ENCODE measurements around the gene FAM200C.

FAM200C gene

DNA sequence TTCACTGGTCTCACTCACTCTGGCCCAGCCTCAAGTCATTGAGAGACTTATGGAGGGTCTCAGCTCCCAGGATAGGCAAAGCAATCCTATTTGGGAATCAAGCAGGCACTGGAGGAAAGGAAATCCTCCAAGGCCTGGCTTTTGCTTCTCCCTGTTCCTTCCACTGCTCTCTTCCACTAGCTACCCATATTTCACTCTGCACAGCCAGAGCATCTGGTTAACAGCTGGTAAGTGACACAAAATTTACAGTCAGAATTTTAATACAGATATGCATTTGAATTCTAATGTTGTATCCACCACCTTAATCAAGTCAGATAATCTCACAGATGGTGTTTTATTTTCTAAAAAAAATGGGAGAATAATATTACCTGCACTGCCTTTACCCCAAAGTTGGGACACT lies 28.6 kb downstream of the FAM200C start:
- Histone ChIP-seq H3K27ac (no peak overlapping the region), H4K20me1 (ENCODE audit: insufficient read depth) (no peaks in the 10 kb centered on the region), H3K4me1 (ENCODE audit: low read depth, poor library complexity, severe bottlenecking) (no peaks in the 10 kb centered on the region), H3K36me3 (ENCODE audit: insufficient read depth) (no peaks in the 10 kb centered on the region), H2AFZ (ENCODE audit: low read depth) (no peak overlapping the region), H3K27me3 (ENCODE audit: insufficient read depth, low read depth) (no peaks in the 10 kb centered on the region), H3K9ac (no peak overlapping the region), H3K4me3 (IDR thresholded peaks at IDR 0.05; ENCODE audit: insufficient read depth, low read depth, low read length) (no peak overlapping the region), H3K79me2 (ENCODE audit: insufficient read depth, low read depth) (no peaks in the 10 kb centered on the region), H3K4me2 (no peak overlapping the region)
- TF ChIP-seq, protein P1, sequence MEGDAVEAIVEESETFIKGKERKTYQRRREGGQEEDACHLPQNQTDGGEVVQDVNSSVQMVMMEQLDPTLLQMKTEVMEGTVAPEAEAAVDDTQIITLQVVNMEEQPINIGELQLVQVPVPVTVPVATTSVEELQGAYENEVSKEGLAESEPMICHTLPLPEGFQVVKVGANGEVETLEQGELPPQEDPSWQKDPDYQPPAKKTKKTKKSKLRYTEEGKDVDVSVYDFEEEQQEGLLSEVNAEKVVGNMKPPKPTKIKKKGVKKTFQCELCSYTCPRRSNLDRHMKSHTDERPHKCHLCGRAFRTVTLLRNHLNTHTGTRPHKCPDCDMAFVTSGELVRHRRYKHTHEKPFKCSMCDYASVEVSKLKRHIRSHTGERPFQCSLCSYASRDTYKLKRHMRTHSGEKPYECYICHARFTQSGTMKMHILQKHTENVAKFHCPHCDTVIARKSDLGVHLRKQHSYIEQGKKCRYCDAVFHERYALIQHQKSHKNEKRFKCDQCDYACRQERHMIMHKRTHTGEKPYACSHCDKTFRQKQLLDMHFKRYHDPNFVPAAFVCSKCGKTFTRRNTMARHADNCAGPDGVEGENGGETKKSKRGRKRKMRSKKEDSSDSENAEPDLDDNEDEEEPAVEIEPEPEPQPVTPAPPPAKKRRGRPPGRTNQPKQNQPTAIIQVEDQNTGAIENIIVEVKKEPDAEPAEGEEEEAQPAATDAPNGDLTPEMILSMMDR (conservative IDR thresholded peaks at IDR 0.05; ENCODE audit: low read depth, low read length), result no peak

DNA sequence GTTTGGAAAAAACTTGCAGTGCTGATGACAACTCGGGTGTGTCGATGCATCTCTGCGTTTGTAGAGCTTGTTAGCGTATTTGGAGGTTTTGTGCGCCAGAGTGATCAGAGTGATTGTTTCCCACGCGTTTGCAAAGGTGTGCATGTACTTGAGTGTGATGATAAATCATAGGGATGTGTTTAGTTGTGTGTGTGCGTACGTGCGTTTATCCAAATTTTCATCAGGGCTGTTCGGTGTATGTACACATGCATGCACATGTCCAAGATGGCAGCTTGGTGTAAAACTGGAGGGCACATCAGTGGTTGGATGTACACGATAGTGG lies 29.2 kb downstream of the FAM200C start:
- no peaks in the 10 kb centered on the region for H4K20me1 ChIP-seq (ENCODE audit: insufficient read depth)
- no peak overlapping the region for H3K27ac ChIP-seq
- no peak overlapping the region for H3K9ac ChIP-seq
- no peaks in the 10 kb centered on the region for H3K36me3 ChIP-seq (ENCODE audit: insufficient read depth)
- no peak overlapping the region for H2AFZ ChIP-seq (ENCODE audit: low read depth)
- no peaks in the 10 kb centered on the region for H3K27me3 ChIP-seq (ENCODE audit: insufficient read depth, low read depth)
- no peak overlapping the region for H3K4me2 ChIP-seq
- H3K4me3 ChIP-seq (IDR thresholded peaks at IDR 0.05; ENCODE audit: insufficient read depth, low read depth, low read length), result no peak overlapping the region
- TF ChIP-seq, protein P1 (conservative IDR thresholded peaks at IDR 0.05; ENCODE audit: low read depth, low read length), result no peak
- H3K79me2 ChIP-seq (ENCODE audit: insufficient read depth, low read depth), result no peaks in the 10 kb centered on the region
- H3K4me1 ChIP-seq (ENCODE audit: low read depth, poor library complexity, severe bottlenecking), result no peaks in the 10 kb centered on the region

DNA sequence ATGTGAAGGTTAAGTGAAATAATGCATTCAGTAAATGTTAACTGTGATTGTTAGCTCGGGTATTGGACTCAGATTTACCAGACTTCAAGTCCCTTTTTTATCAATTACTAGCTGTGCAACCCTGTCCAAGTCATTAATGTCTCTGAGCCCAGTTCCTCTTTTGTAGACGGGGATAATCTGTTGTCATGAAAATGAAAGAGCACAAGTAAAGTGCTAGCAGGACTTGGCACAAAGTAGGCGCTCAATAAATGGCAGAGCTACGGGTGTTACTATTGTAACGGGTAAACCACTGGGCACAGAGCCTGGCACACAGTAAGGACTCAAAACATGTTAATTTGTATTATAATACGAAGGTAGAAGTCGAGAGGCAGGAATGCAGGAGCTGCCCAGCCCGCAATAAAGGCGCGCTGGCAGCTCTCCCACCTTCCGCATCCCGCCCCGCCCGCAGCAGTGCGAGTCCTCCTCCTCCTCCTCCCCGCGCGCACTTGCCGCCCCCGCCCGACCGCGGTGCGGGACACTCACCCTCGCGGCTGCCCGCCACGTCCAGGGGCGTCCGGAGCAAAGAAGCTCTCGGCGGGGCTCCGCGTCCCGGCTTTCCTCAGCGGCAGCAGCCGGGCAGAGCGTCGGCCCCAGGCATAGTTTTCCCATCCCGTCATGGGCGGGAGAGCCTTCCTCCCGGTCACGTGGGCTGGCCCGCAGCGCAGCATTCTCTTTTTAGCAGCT lies 29.7 kb downstream of the FAM200C start, which contains the start of gene C1QTNF2:
Gene C1QTNF2, minus strand, starts transcription at position 637 of the 723 bp plus-strand sequence. CDS start 15,615 bp downstream, outside the sequence.
- H4K20me1 ChIP-seq (ENCODE audit: insufficient read depth), result no peaks in the 10 kb centered on the region
- TF ChIP-seq, protein P1 (conservative IDR thresholded peaks at IDR 0.05; ENCODE audit: low read depth, low read length), result no peak
- H3K4me1 ChIP-seq (ENCODE audit: low read depth, poor library complexity, severe bottlenecking), result no peaks in the 10 kb centered on the region
- no peak within 1 kb of the TSS for H3K27ac ChIP-seq
- no peak within 1 kb of the TSS for H3K4me2 ChIP-seq
- no peaks in the 10 kb centered on the region for H3K27me3 ChIP-seq (ENCODE audit: insufficient read depth, low read depth)
- H2AFZ ChIP-seq (ENCODE audit: low read depth), result no peak within 1 kb of the TSS
- H3K79me2 ChIP-seq (ENCODE audit: insufficient read depth, low read depth), result no peaks in the 10 kb centered on the region
- H3K9ac ChIP-seq, result no peak within 1 kb of the TSS
- H3K36me3 ChIP-seq (ENCODE audit: insufficient read depth), result no peaks in the 10 kb centered on the region
- no peak within 1 kb of the TSS for H3K4me3 ChIP-seq (IDR thresholded peaks at IDR 0.05; ENCODE audit: insufficient read depth, low read depth, low read length)

DNA sequence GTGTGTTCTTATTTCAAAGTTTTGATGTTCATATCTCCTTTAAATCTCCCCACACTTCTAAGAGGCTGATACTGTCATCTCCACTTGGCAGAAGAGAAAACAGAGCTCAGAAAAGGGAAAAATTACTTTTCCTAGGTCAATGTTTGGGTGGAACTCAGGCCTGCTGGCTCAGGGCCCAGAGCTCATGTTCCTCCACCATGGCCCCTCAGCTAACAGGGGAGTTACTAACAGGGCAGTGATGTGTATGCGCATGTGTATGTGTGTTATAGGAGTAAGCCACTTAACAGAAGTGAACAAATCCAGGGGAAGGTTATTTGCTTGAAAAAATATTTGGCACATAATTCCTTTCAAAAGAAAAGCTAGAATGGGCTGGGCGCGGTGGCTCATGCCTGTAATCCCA lies 32.0 kb downstream of the FAM200C start:
- Histone ChIP-seq H3K4me3 (IDR thresholded peaks at IDR 0.05; ENCODE audit: insufficient read depth, low read depth, low read length) (no peak overlapping the region), H3K9ac (no peak overlapping the region), H3K36me3 (ENCODE audit: insufficient read depth) (no peaks in the 10 kb centered on the region), H3K79me2 (ENCODE audit: insufficient read depth, low read depth) (no peaks in the 10 kb centered on the region), H3K27me3 (ENCODE audit: insufficient read depth, low read depth) (no peaks in the 10 kb centered on the region), H3K4me1 (ENCODE audit: low read depth, poor library complexity, severe bottlenecking) (no peaks in the 10 kb centered on the region), H2AFZ (ENCODE audit: low read depth) (no peak overlapping the region), H3K27ac (no peak overlapping the region), H4K20me1 (ENCODE audit: insufficient read depth) (no peaks in the 10 kb centered on the region), H3K4me2 (no peak overlapping the region)
- TF ChIP-seq, protein P1 (conservative IDR thresholded peaks at IDR 0.05; ENCODE audit: low read depth, low read length), result no peak
